Mucosa of descending colon (tissue), 3 donors: ENCODE results near the gene RGS6. TPM values are rescaled to one million over a fixed set of nuclear protein-coding genes. Genes with fewer than 3 reads are reported as not detected.

Experiments used
- ATAC-seq: fragments of 200-7000 bp; cut with Tn5 transposase; one replicate; pipeline ENCODE4 v1.9.1; 2020; ENCODE audit warnings: mild to moderate bottlenecking, moderate library complexity
- DNase-seq, 3 donors: peaks; one replicate each; pipeline ENCODE4 v3.0.0-alpha.2; 2020
- H3K36me3 ChIP-seq: fragments of 200-600 bp; one replicate; pipeline ENCODE4 v1.8.0; 2021; ENCODE audit warnings: low read depth, mild to moderate bottlenecking
- H3K4me1 ChIP-seq: fragments of 200-600 bp; one replicate; pipeline ENCODE4 v1.8.0; 2021; ENCODE audit warnings: low read depth, mild to moderate bottlenecking
- H3K4me3 ChIP-seq: fragments of 200-600 bp; one replicate; pipeline ENCODE4 v1.8.0; 2021; ENCODE audit warnings: mild to moderate bottlenecking
- H3K9me3 ChIP-seq: fragments of 200-600 bp; one replicate; pipeline ENCODE4 v1.8.0; 2021; ENCODE audit warnings: mild to moderate bottlenecking
- CTCF ChIP-seq: fragments of 200-600 bp; IDR thresholded peaks from one replicate; pipeline ENCODE4 v1.8.0; 2022; ENCODE audit warnings: antibody characterized with exemption, mild to moderate bottlenecking
- intact Hi-C, 2 donors: fragments of 100-400 bp; cut with DNase I in 1 of 2; cut with micrococcal nuclease in 1 of 2; formaldehyde crosslinking; loops; one replicate each; pipeline versions ENCODE4 v1.11.0 to v1.11.1; 2022; cut with DNase I, micrococcal nuclease
- total RNA-seq, 3 donors: library from RNA; stranded (reverse); fragmentation: NEBNext Ultra II Directional in 2 of 3; extraction: Animal tissue kit (Norgen Biotek cat#: 25700) in 2 of 3; gene quantifications; one replicate each; pipeline versions ENCODE4 v1.2.1 to v1.2.4, GENCODE V29; 2021 to 2023
- donor health status: DM: no; HTN: no; CAD: no; lungs with moderate emphysema.
- donor health status: DM: no; HTN: no; CAD: no.
- donor health status: DM: no; HTN: yes; CAD: no.

Gene RGS6
- total RNA-seq, 3 donors from 2014 or later, result 0.66 to 2.5 (median 0.94) TPM

- no peaks in the 10 kb centered on the region for H3K4me1 ChIP-seq
- H3K4me3 ChIP-seq, result no peak overlapping the region
These were observed 651.4 kb downstream of the RGS6 start for GRCh38 chr14:72583316-72584272.

GRCh38 chr14:72588521-72588920, 656.3 kb downstream of the RGS6 start:
- no peak overlapping the region for H3K4me3 ChIP-seq
- no peak for TF ChIP-seq CTCF
- H3K4me1 ChIP-seq, result no peaks in the 10 kb centered on the region
- no peaks in the 10 kb centered on the region for H3K9me3 ChIP-seq
- intact Hi-C loops, result no loop called here
- ATAC-seq (no peak), DNase-seq (no peak)
- H3K36me3 ChIP-seq, result no peaks in the 10 kb centered on the region

More at GRCh38 chr14:72583316-72584272, 651.4 kb downstream of the RGS6 start:
- H3K9me3 ChIP-seq, result no peaks in the 10 kb centered on the region
- no peak for ATAC-seq
- intact Hi-C loops, result no loop called here
- TF ChIP-seq CTCF, result no peak
- H3K36me3 ChIP-seq, result no peaks in the 10 kb centered on the region
- no peak for DNase-seq

GRCh38 chr14:72589652-72590051, 657.4 kb downstream of the RGS6 start:
- no peak overlapping the region for H3K4me3 ChIP-seq
- ATAC-seq (no peak), DNase-seq (no peak)
- no peaks in the 10 kb centered on the region for H3K4me1 ChIP-seq
- H3K9me3 ChIP-seq, result no peaks in the 10 kb centered on the region
- TF ChIP-seq CTCF, result no peak
- intact Hi-C loops, result no loop called here
- H3K36me3 ChIP-seq, result no peaks in the 10 kb centered on the region

GRCh38 chr14:72590577-72590976, 658.3 kb downstream of the RGS6 start:
- no peaks in the 10 kb centered on the region for H3K36me3 ChIP-seq
- intact Hi-C loops, result no loop called here
- ATAC-seq, result no peak
- H3K4me3 ChIP-seq, result no peak overlapping the region
- DNase-seq, result peak in 1 of 3 donors; percentile 29
- no peaks in the 10 kb centered on the region for H3K4me1 ChIP-seq
- no peak for TF ChIP-seq CTCF
- H3K9me3 ChIP-seq, result no peaks in the 10 kb centered on the region

GRCh38 chr14:72591391-72591790, 659.2 kb downstream of the RGS6 start:
- no peak for DNase-seq
- no peaks in the 10 kb centered on the region for H3K36me3 ChIP-seq
- no peak for ATAC-seq

More at GRCh38 chr14:72591391-72591790, 659.2 kb downstream of the RGS6 start:
- H3K9me3 ChIP-seq, result no peaks in the 10 kb centered on the region
- no peak overlapping the region for H3K4me3 ChIP-seq
- no peak for TF ChIP-seq CTCF
- no peaks in the 10 kb centered on the region for H3K4me1 ChIP-seq
- intact Hi-C loops, result no loop called here
